Rectal smooth muscle tissue (tissue), 1 donor: Measurements from ENCODE around the gene KRT40.

Experiments
- H3K27ac ChIP-seq: one replicate; pipeline ENCODE4 v1.7.0; 2013; ENCODE audit warnings: low read depth, low read length, inconsistent platforms
- H3K27me3 ChIP-seq: one replicate; pipeline ENCODE4 v1.7.0; 2013; ENCODE audit warnings: low read length; ENCODE audit not compliant: control insufficient read depth, insufficient read depth
- H3K36me3 ChIP-seq: one replicate; pipeline ENCODE4 v1.7.0; 2013; ENCODE audit warnings: low read length; ENCODE audit not compliant: control insufficient read depth, insufficient read depth
- H3K4me1 ChIP-seq: one replicate; pipeline ENCODE4 v1.7.0; 2013; ENCODE audit warnings: low read length; ENCODE audit not compliant: control insufficient read depth, insufficient read depth
- H3K4me3 ChIP-seq: one replicate; pipeline ENCODE4 v1.7.0; 2013; ENCODE audit warnings: low read length
- H3K9ac ChIP-seq: one replicate; pipeline ENCODE4 v1.7.0; 2013; ENCODE audit warnings: low read length

The KRT40 gene

DNA sequence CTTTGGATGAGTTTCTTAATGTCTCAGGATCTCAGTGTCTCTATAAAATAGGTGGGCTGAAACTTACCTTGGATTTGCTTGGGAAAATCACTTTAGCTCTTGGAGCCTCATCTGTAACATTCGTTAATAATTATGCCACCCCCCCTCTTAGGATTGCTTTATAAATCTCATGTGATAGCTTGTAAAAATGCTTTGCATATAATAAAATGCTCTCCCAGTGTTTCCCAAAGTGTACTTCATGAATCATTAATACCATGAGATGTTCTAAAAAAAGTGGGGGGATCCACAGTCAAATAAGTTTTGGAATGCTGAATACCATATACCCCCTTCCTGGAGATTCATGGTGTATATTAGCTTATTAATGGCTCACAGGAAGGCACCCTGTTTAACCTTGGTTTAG lies 22.5 kb downstream of the KRT40 start:
- Histone ChIP-seq H3K36me3 (no peaks in the 10 kb centered on the region), H3K4me1 (no peaks in the 10 kb centered on the region), H3K27ac (no peak overlapping the region), H3K4me3 (no peak overlapping the region), H3K27me3 (no peaks in the 10 kb centered on the region), H3K9ac (no peak overlapping the region)

DNA sequence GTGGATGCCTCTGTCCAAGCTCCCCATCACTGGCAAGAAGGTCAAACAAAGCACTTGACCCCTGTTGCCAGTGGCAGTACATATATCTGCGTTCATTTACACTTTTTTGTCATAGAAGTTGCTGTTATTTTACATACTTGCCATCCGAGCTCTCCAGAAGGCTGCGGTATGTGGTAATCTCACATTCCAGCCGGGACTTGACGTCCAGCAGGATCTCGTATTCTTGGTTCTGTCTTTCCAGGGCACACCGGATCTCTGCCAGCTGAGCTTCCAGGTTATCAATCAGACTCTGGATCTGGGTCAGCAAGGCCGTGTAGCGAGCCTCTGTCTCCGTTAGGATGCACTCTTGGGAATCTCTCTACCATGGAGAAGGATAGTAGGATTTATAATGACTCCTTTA lies 24.0 kb downstream of the KRT40 start:
- no peak overlapping the region for H3K27ac ChIP-seq
- no peaks in the 10 kb centered on the region for H3K36me3 ChIP-seq
- H3K4me3 ChIP-seq = peak overlapping the region; percentile 13
- H3K27me3 ChIP-seq = no peaks in the 10 kb centered on the region
- H3K4me1 ChIP-seq = no peaks in the 10 kb centered on the region
- H3K9ac ChIP-seq = no peak overlapping the region

DNA sequence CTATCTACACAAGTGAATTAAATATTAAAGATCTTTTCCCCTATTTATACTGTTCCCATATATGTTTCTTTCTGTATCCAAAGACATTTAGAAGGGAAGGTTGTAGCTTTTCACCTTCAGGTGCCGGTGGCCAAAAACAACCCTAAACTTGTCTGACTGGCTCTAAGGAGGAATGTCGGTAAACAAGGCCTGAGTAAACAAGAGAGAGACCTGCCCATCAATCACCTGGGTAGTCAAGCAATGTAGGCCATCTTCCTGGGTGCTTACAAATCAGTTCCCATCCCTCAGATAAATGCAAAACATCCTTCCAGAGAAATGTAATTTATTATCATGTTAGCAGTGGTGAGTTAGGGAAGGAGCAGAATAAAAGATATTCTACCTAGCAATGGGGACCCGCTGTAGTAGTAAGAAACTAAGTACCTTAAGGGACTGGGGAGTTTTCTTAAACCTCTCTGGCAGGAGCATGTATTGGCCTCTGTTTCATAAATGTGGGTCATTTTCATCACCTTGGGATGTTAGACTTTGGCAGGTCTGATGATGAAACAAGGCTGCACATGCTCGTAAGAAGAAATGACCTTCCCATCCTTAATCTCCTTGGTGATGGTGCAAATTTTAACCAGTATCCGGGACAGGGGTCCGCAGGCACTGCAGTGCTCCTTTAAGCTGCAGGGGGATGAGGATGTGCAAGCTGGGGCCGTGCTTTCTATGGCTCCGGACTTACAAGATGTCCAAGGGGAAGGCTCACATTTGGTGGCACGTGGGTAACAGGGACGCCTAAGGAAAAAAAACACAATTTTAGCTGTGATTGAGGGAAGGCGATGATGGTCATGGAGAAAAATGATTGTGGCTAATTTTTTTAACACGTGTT lies 25.8 kb downstream of the KRT40 start:
- Histone ChIP-seq H3K4me1 (no peaks in the 10 kb centered on the region), H3K9ac (no peak overlapping the region), H3K27me3 (no peaks in the 10 kb centered on the region), H3K27ac (no peak overlapping the region), H3K36me3 (no peaks in the 10 kb centered on the region), H3K4me3 (no peak overlapping the region)

DNA sequence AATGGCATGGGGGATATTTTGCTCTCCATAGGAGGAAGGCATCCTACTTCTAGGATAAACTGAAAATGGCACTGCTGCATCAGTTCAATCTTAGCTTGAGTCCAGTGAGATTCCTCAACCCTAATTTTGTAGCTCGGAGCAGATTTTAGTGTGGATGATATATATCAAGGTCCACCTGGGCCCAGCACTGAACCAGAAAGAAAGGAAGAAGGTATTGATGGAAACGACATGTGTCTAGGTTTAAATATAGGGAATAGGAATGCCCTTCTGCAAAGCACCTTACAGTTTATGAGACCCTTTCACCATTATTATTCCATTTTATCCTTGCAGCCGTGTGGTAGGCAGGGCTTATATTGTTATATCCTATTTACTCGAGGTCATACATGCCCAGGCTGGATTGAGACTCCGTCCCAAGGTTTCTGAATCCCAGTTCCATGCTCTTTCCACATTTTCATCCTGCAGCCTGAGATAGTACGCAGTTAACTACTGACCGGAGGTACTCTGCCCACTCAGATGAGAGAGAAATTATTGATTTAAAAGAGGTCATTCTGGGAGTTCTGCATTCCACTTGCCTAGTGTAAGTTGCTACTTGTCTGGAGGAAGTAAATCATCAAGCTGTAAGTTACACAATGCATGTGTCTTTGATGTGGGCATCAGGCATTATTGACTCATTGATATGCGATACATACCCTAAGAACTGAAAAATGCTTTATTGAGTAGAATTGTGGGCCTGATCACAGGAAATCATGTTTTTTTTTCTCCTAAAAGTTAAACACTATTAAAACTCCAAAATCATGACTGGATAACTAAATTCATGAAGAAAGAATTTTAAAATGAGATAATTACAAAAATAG lies 27.5 kb downstream of the KRT40 start:
- no peaks in the 10 kb centered on the region for H3K36me3 ChIP-seq
- no peak overlapping the region for H3K4me3 ChIP-seq
- H3K27me3 ChIP-seq = no peaks in the 10 kb centered on the region
- no peak overlapping the region for H3K27ac ChIP-seq
- H3K4me1 ChIP-seq = no peaks in the 10 kb centered on the region
- no peak overlapping the region for H3K9ac ChIP-seq

DNA sequence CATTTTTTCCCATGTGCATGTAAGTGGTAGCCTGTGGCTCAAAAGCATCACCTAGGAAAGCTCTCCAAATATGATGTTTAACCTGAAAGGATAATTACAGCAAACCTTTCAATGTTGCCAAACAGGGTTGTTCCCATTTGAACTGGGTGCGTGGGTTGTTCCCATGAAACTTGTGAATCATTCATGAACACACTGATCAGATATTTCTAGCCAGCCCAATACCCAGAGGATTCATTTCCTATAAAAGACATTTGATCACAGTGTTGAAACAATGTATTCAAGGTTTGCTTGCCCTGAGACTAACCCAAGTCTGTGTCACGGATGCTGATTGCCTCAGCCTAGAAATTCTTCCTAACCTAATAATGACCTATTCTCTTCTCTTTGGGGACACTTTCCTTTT lies 30.2 kb downstream of the KRT40 start:
- H3K27me3 ChIP-seq = no peaks in the 10 kb centered on the region
- H3K9ac ChIP-seq = no peak overlapping the region
- H3K27ac ChIP-seq = no peak overlapping the region
- no peaks in the 10 kb centered on the region for H3K4me1 ChIP-seq
- H3K36me3 ChIP-seq = no peaks in the 10 kb centered on the region
- no peak overlapping the region for H3K4me3 ChIP-seq

DNA sequence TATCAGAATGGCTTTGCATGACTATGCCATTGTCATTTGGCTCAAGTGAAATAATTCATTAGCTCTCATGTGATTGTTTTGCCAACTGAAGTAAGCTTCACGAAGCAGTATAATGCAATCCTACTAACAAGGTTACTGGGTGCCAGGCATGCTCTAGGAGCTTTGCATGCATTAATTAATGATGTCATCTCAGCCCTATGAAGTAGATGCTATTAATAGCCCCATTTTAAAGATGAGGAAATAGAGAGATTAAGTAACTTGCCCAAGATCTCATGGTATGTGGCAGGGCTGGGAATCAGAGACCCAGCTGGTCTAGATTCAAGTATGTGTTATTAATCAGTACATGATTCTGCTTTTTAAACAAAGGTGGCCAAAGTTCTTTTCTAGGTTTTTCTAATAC lies 31.5 kb downstream of the KRT40 start:
- Histone ChIP-seq H3K9ac (no peak overlapping the region), H3K27ac (no peak overlapping the region), H3K4me3 (no peak overlapping the region), H3K4me1 (no peaks in the 10 kb centered on the region), H3K36me3 (no peaks in the 10 kb centered on the region), H3K27me3 (no peaks in the 10 kb centered on the region)

DNA sequence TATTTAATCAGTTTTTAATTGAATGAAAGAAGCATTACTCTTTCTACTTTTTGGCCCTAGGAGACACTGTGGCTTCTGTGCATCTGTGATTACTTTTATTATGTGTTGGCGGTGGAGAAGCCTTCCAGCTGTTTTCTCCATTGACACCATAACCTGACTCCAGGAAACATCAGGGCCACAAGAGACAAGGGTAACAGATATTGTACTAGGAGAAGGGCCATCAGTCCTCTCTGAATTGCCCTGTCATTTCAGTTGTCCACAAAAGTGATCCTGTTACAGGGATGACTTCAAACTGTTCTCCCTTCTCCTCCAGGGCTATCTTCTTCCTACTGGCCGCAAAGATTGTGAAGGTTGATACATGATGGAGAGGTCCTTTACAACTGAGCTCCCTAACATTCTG lies 32.0 kb downstream of the KRT40 start:
- no peak overlapping the region for H3K9ac ChIP-seq
- H3K36me3 ChIP-seq = no peaks in the 10 kb centered on the region
- H3K4me1 ChIP-seq = no peaks in the 10 kb centered on the region
- H3K27me3 ChIP-seq = no peaks in the 10 kb centered on the region
- H3K27ac ChIP-seq = no peak overlapping the region
- no peak overlapping the region for H3K4me3 ChIP-seq

DNA sequence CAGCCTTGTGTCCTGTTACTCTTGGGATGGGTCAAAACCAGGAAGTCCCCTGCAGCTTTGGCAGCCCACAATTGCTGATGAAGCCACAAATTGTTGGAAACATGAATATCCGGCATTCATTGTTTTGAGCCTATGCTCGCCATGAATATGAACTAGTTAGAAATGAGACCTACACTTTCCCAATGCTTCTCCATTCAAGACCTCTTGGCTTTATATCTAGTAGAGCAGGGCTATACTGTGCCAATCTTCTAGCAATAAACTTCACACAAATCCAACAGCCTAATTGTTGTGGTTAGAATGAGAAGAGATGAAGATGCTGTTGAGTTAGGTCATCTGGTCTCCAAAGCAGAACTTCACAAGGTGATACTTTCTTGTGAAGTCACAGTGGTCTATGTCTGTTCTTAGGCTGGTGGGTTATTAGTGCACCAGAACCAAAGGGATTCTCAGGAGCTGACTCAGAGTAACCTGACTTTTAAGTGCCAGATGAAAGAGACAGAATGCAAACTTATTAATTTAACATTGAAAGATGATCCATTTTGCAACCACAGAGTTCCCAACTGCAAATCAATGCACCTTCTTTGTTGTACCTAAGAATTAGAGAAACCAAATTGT lies 33.0 kb downstream of the KRT40 start:
- H3K4me1 ChIP-seq = no peaks in the 10 kb centered on the region
- no peak overlapping the region for H3K9ac ChIP-seq
- no peak overlapping the region for H3K27ac ChIP-seq
- H3K36me3 ChIP-seq = no peaks in the 10 kb centered on the region
- no peaks in the 10 kb centered on the region for H3K27me3 ChIP-seq
- H3K4me3 ChIP-seq = no peak overlapping the region

DNA sequence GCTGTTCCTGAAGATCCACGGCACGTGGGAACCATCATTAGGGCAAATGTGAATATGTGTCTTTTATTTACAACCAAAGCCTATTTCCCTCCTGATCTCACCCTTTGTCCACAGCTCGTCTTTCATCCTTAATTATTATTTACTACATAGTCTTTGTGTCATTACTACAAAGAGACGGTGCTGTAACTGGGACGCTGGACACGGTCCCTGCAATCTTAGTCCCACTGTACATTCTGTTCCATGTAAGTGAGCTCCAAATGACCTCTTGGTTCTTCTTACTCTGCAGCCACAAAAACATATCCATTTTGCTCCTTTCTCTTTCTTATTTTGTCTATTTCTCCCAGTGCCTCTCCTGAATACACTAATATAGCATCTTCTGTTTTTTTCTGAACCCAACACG lies 34.0 kb downstream of the KRT40 start:
- H3K4me1 ChIP-seq = no peaks in the 10 kb centered on the region
- no peak overlapping the region for H3K9ac ChIP-seq
- H3K27me3 ChIP-seq = no peaks in the 10 kb centered on the region
- no peaks in the 10 kb centered on the region for H3K36me3 ChIP-seq
- H3K4me3 ChIP-seq = no peak overlapping the region
- H3K27ac ChIP-seq = no peak overlapping the region

DNA sequence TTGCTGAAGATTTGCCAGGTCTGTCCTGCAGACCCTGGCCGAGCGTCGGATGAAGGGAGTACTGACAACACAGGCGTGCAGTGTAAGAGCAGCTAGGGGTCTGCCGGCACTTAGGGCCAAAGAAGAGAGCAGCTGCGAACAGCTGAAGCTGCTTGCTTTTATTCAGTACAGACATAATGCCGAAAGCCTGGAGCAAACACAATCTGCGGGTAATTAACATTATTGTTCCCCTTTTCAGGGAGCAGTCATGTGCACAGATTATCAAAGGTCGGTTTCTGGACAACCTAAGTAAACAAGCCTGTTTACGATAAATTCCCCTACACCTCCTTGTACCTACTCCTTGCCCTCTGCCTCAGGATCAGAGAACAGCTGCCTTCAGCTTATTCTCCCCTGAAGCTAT lies 34.7 kb downstream of the KRT40 start:
- H3K9ac ChIP-seq = no peak overlapping the region
- no peak overlapping the region for H3K4me3 ChIP-seq
- no peaks in the 10 kb centered on the region for H3K4me1 ChIP-seq
- no peaks in the 10 kb centered on the region for H3K36me3 ChIP-seq
- H3K27ac ChIP-seq = no peak overlapping the region
- H3K27me3 ChIP-seq = no peaks in the 10 kb centered on the region

DNA sequence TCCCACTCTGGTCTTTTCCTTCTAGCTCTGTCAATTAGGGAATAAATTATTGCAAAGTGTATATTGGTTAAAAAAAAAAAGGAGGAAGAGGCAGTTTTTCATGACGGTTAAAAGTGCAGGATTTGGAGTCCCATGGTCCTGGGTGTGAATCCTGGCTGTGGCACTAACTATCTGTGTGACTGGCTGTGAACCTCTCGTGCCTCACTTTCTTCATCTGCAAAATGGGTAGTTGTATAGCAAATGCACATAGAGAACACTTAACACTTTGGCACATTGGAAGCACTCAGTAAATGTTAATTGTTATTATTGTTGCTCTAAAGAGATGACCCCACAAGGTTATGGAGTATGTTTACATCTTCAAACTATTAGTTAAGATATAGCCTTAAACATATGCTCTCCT lies 36.2 kb downstream of the KRT40 start:
- Histone ChIP-seq H3K4me1 (no peaks in the 10 kb centered on the region), H3K4me3 (no peak overlapping the region), H3K27ac (no peak overlapping the region), H3K27me3 (no peaks in the 10 kb centered on the region), H3K9ac (no peak overlapping the region), H3K36me3 (no peaks in the 10 kb centered on the region)

DNA sequence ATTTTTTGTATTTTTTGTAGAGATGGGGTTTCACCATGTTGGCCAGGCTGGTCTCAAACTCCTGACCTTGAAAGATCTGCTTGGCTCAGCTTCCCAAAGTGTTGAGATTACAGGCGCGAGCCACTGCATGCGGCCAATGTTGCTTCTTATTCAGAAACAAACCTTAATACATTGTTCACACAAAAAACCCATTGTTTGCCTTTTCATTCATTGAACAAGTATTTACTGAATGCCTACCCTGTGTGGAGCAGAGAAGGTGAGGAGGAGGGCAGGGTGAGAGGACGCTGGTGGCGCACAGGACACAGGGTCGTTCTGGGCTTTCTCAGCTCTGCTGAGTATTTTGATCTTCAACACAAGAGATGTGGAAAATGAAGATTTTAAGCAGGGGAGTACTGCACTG lies 38.7 kb downstream of the KRT40 start:
- Histone ChIP-seq H3K4me3 (no peak overlapping the region), H3K27ac (no peak overlapping the region), H3K9ac (no peak overlapping the region), H3K4me1 (no peaks in the 10 kb centered on the region), H3K36me3 (no peaks in the 10 kb centered on the region), H3K27me3 (no peaks in the 10 kb centered on the region)
